GM20431 (cell line): Measurements from ENCODE around the gene LAMA4.

ENCODE experiments used
- in situ Hi-C: fragments of 300-500 bp; cut with MseI, MboI; formaldehyde crosslinking; loops from one replicate; pipeline ENCODE4 v1.15.0; 2020; ENCODE audit warnings: low sequenced_read_pairs; ENCODE audit not compliant: unreplicated experiment

LAMA4 gene

GRCh38 chr6:112194511-112194910, 59.9 kb downstream of the LAMA4 start:
- in situ Hi-C loops, result loop anchor here (25.0 kb wide), 1 partner anchor 118 kb away; no protein-coding TSS in a partner anchor

- in situ Hi-C loops, result loop anchor here (25.0 kb wide), 1 partner anchor 119 kb away; no protein-coding TSS in a partner anchor
Measured at GRCh38 chr6:112193535-112194051, 60.8 kb downstream of the LAMA4 start.

DNA sequence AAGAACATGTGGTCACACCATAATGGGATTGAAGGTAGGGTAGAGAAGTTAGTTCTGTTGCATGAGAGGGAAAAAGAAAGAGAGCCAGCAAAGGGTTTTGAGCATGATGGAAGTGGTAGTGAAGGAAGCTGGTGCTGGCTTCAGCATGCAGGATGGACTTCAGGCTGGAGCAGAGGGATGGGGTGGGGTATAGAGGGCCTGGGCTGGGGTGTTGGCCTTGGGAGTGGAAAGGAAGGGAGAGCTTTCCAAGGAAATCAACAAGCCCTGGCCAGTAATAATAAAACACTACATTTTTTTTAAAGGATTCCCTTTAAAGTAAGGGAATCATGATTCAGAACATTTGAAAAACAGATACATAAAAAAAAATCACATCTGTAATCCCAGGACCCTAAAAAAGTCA, 61.2 kb downstream of the LAMA4 start:
- in situ Hi-C loops, result loop anchor here (25.0 kb wide), 1 partner anchor 119 kb away; no protein-coding TSS in a partner anchor

- in situ Hi-C loops, result loop anchor here (25.0 kb wide), 1 partner anchor 121 kb away; no protein-coding TSS in a partner anchor
Measured at GRCh38 chr6:112191509-112192020, 62.8 kb downstream of the LAMA4 start.

- in situ Hi-C loops, result loop anchor here (25.0 kb wide), 1 partner anchor 122 kb away; no protein-coding TSS in a partner anchor
Measured at GRCh38 chr6:112190164-112190563, 64.2 kb downstream of the LAMA4 start.

GRCh38 chr6:112189494-112189893, 64.9 kb downstream of the LAMA4 start:
- in situ Hi-C loops, result loop anchor here (25.0 kb wide), 1 partner anchor 123 kb away; no protein-coding TSS in a partner anchor

DNA sequence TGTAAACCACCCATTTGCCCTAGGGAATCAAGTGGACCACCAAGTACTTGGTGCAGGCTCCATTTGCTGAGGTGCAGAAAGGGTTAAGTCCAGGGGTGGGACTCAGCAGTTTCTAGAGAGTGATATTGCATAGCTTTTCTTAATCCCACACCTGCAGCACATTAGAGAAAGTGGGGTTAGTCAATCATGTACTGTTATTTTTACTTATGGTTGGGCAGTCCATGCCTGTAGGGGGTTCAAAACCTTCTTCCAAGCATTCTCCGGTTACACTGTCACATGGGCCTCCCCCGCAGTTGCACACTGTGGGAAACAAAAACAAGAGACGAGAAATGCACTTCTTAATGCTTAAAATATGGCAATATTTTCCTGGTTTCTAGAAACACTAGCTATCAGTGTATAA, 65.5 kb downstream of the LAMA4 start:
- in situ Hi-C loops, result loop anchor here (25.0 kb wide), 1 partner anchor 123 kb away; no protein-coding TSS in a partner anchor

DNA sequence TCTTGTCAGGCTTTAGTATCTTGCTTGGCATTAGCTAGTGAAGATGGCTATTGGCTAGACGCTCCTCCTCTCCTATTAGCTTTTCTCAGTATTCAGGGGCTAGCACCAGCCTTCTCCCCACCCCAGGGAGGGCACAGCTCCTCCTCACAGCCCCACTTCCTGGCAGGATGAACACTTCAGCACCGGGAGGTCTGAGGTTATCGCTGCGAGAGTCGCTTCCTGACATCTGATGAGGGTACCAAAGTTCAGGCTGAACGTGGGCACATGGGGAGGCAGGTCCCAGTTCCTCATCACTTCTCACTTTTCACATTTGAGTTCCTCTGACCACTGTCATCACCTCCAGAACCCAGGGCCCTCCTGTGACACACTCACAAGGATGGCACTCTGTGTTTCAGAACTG, 66.6 kb downstream of the LAMA4 start:
- in situ Hi-C loops, result loop anchor here (25.0 kb wide), 1 partner anchor 125 kb away; no protein-coding TSS in a partner anchor

- in situ Hi-C loops, result loop anchor here (25.0 kb wide), 1 partner anchor 127 kb away; no protein-coding TSS in a partner anchor
Measured at GRCh38 chr6:112184951-112185350, 69.4 kb downstream of the LAMA4 start.

GRCh38 chr6:112183271-112183671, 71.1 kb downstream of the LAMA4 start:
- in situ Hi-C loops, result loop anchor here (25.0 kb wide), 1 partner anchor 129 kb away; no protein-coding TSS in a partner anchor

DNA sequence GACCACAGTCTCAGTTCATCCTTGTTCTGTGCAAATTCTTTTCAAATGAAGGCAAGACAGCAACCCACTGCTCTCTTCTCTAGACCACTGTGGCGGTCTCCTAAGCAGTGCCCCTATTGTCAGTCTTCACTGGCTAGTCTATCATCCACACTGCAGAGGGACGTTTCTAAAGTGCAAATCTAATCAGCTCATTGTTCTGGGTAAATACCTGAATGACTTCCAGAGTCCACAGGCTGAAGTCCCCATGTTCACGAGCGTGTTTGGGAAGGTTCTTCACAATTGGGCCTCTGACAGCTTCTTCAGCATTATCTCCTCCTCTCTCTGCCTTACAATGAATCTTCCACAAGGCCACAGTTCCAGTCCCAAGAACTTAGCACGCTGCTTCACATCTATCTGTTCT, 73.2 kb downstream of the LAMA4 start:
- in situ Hi-C loops, result loop anchor here (25.0 kb wide), 1 partner anchor 131 kb away; no protein-coding TSS in a partner anchor

- in situ Hi-C loops, result loop anchor here (25.0 kb wide), 1 partner anchor 132 kb away; no protein-coding TSS in a partner anchor
Measured at GRCh38 chr6:112180095-112180820, 74.1 kb downstream of the LAMA4 start.

GRCh38 chr6:112179631-112180030, 74.7 kb downstream of the LAMA4 start:
- in situ Hi-C loops, result loop anchor here (25.0 kb wide), 1 partner anchor 133 kb away; no protein-coding TSS in a partner anchor

- in situ Hi-C loops, result loop anchor here (25.0 kb wide), 1 partner anchor 133 kb away; no protein-coding TSS in a partner anchor
Measured at GRCh38 chr6:112178846-112179245, 75.5 kb downstream of the LAMA4 start.

DNA sequence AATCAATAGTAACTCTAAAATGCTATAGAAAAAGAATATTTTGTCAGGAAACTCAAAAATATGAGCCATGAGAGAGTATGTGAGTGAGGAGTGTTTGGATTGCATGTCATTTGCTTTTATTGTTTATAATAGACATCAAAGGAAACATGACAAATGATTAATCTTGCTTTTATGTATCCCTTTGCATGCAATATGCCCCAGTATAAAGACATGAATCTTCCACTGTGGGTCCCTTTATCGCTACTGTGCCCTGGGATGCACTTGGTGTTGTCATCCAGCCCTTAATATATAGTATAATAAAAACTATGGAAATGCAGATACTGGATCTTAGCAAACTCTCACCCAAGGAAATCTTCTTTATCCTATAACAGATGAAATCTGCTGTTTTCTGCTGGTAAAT, 77.3 kb downstream of the LAMA4 start:
- in situ Hi-C loops, result loop anchor here (25.0 kb wide), 1 partner anchor 135 kb away; no protein-coding TSS in a partner anchor

DNA sequence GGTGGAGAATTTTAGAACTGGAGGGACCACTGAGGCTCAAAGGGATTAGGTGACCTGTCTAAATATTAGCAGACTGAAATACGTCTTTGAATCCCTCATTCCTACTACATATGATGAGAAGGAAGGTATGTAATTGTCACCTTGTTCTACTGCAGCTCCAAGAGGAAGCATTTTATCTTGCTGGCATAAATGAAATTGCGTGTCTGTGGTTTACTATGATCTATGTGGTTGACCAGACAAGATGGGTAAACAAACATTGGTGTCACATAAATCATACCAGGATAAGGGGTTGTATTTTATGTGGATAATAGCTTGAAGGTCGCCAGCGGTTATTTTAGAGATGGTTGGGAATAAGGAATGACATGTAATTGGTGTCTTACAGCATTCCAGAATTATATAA, 78.2 kb downstream of the LAMA4 start:
- in situ Hi-C loops, result loop anchor here (25.0 kb wide), 1 partner anchor 136 kb away; no protein-coding TSS in a partner anchor

DNA sequence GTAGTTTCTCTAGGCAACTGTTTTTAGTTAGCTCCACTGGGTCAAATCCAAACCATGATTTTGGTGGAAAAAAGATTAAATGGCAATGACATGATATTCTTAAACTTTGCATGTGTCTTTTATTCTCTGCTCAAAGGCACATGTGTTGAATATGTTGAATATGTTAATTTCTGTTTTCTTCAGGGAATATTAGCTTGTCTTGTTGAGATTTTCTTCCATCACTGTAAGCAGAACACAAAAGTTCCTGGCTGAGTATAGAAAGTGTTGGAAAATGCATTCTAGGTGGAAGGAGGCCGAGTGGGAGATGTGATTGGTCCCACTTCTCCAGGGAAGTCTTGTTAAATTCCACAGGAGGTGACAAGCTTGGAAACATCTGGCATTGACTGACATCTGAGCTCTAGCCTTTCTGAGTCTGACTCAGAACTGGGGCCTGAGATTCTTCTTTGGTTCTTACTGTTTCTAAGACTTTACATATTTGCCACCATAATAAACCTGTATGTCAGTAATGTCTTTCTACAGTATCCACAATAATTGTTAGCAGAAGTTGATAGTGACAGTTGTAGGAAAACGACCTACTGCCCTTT, 81.1 kb downstream of the LAMA4 start:
- in situ Hi-C loops, result no loop called here

DNA sequence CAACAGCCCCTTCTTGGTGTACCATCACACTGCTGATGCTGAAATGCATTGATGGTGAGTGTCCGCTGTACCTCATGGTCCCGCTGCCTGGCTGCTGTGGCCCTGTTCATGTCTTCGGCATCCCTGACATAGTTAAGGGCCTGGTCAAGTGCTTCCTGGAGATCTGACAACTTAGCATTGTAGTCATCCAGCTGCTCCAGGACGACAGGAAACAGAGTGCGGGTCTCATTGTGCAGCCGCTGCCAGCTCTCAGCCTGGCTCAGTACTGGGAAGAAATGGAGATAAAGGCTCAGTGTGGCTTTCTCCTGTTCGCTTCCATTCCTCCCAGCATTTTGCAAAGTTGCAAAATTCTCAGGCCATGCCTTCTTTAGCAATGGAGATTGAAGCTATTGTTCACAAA, 81.8 kb downstream of the LAMA4 start:
- in situ Hi-C loops, result no loop called here

DNA sequence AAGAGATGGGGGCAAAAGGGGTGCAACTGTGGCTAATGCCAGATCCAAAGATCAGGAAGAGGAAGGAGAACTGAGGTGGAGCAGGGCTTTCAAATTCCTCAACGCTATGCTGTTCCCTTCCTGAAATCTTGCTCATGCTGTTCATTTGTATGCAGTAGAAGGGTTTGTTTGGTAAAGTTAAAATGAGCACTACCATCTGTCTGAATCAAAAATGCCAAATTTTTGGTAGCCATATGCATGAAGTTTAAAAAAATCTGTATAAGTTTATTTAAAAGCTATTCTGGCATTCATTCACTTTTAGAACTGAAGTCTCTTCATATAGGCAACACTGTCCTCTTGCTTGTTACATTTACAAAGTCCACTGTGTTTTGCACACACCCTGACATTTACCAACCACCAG, 84.8 kb downstream of the LAMA4 start:
- in situ Hi-C loops, result no loop called here
